ENCODE measurements around the gene OR52D1. TPM values are rescaled to one million over a fixed set of nuclear protein-coding genes. Genes with fewer than 3 reads are reported as not detected.

Gene OR52D1
- polyA plus RNA-seq, 1 experiment, result not detected

GRCh38 chr11:5460983-5461621, 27.4 kb upstream of the OR52D1 start:
- H3K27me3 ChIP-seq (ENCODE audit: control insufficient read depth, insufficient read depth, low read length), result no peaks in the 10 kb centered on the region
- POLR2A ChIA-PET, result no interaction called here
- no peaks in the 10 kb centered on the region for H3K9me3 ChIP-seq (ENCODE audit: control insufficient read depth, insufficient read depth, low read length)
- no peak overlapping the region for H3K27ac ChIP-seq (ENCODE audit: low read depth, low read length)
- no peak for TF ChIP-seq CTCF (IDR thresholded peaks at IDR 0.05; ENCODE audit: low read depth, low read length)
- no peak for DNase-seq (ENCODE audit: low read depth, low spot score)
- CTCF ChIA-PET, result no interaction called here
- no peak overlapping the region for H3K4me3 ChIP-seq (ENCODE audit: low read depth, low read length)

DNA sequence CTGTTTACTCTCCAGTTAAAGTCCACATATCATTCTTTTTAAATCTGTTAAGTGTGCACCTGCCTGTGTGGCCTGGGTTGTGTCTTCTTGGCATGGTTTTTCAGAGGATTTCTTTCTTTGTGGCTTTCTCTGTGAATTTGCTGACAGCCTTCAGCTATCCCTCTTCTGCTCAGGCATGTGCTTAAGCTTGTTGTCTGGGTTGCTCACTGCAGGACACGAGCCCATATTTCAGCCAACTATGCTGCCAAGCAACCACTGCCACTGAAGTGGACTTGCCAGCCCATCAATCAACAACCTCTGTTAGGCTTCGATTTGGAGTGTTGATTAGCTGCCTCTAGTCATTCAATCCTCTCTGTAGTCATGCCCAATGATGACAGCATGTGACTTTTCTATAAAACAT, 21.0 kb upstream of the OR52D1 start:
- no peak for DNase-seq (ENCODE audit: low read depth, low spot score)
- ChIA-PET CTCF (interaction anchor here (1.0 to 1.9 kb wide), 2 partner anchors 9 to 423 kb away, joined by 3 to 11 read pairs; no protein-coding TSS in a partner anchor), POLR2A (no interaction called here)
- no peak overlapping the region for H3K27ac ChIP-seq (ENCODE audit: low read depth, low read length)
- no peaks in the 10 kb centered on the region for H3K27me3 ChIP-seq (ENCODE audit: control insufficient read depth, insufficient read depth, low read length)
- H3K4me3 ChIP-seq (ENCODE audit: low read depth, low read length), result no peak overlapping the region
- H3K9me3 ChIP-seq (ENCODE audit: control insufficient read depth, insufficient read depth, low read length), result no peaks in the 10 kb centered on the region
- TF ChIP-seq CTCF (IDR thresholded peaks at IDR 0.05; ENCODE audit: low read depth, low read length), result no peak

DNA sequence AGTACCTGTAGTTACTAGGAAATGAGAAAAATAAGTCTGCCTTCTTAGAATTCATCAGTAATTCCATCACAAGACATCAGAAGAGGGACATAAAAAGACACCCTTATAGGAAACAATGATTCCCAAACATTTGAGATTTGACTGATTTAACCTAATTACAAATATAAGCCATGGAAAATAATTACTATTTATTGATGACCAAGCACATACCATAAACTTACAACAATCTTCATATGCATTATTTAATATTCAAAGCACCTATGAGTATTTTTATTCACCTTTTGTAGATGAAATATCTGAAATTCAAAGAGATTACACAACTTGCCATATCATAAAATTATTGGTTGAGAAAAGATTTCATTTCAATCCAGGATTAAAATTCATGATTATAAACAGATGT, 14.6 kb upstream of the OR52D1 start:
- H3K9me3 ChIP-seq (ENCODE audit: control insufficient read depth, insufficient read depth, low read length), result no peaks in the 10 kb centered on the region
- POLR2A ChIA-PET, result no interaction called here
- H3K27ac ChIP-seq (ENCODE audit: low read depth, low read length), result no peak overlapping the region
- TF ChIP-seq CTCF (IDR thresholded peaks at IDR 0.05; ENCODE audit: low read depth, low read length), result no peak
- no peak for DNase-seq (ENCODE audit: low read depth, low spot score)
- H3K4me3 ChIP-seq (ENCODE audit: low read depth, low read length), result no peak overlapping the region
- CTCF ChIA-PET, result no interaction called here
- H3K27me3 ChIP-seq (ENCODE audit: control insufficient read depth, insufficient read depth, low read length), result no peaks in the 10 kb centered on the region

GRCh38 chr11:5476186-5476819, 12.2 kb upstream of the OR52D1 start:
- Histone ChIP-seq H3K9me3 (ENCODE audit: control insufficient read depth, insufficient read depth, low read length) (no peaks in the 10 kb centered on the region), H3K27me3 (ENCODE audit: control insufficient read depth, insufficient read depth, low read length) (no peaks in the 10 kb centered on the region), H3K27ac (ENCODE audit: low read depth, low read length) (no peak overlapping the region), H3K4me3 (ENCODE audit: low read depth, low read length) (no peak overlapping the region)
- TF ChIP-seq CTCF (IDR thresholded peaks at IDR 0.05; ENCODE audit: low read depth, low read length), result peak; percentile 90
- ChIA-PET CTCF (interaction anchor here (0.6 to 2.8 kb wide), 37 partner anchors 9 to 839 kb away, joined by 3 to 35 read pairs (median 4); partner anchors contain the start of genes OR52N2 and TRIM22), POLR2A (no interaction called here)
- DNase-seq (ENCODE audit: low read depth, low spot score), result peak; percentile 7

DNA sequence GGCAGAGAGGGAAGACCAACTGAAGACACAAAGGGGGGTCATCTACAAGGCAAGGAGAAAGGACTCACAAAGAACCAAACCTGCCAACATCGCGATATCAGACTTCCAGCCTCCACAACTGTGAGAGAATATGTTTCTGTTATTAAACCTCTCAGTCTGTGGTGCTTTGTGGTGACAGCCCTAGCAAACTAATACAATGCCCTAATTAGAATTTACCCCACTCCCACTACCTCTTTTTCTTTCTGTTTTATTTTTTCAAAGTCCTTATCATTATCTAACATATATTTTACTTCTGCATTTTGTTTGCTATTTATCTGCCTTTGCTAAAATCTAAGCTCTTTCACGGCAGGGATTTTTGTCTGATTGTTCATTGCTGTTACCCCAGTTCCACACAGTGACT, 2.5 kb upstream of the OR52D1 start:
- POLR2A ChIA-PET, result no interaction called here

More for the DNA sequence above, 2.5 kb upstream of the OR52D1 start:
- Histone ChIP-seq H3K9me3 (ENCODE audit: control insufficient read depth, insufficient read depth, low read length) (no peaks in the 10 kb centered on the region), H3K27me3 (ENCODE audit: control insufficient read depth, insufficient read depth, low read length) (no peaks in the 10 kb centered on the region), H3K27ac (ENCODE audit: low read depth, low read length) (no peak overlapping the region), H3K4me3 (ENCODE audit: low read depth, low read length) (no peak overlapping the region)
- TF ChIP-seq CTCF (IDR thresholded peaks at IDR 0.05; ENCODE audit: low read depth, low read length), result no peak
- CTCF ChIA-PET, result no interaction called here
- DNase-seq (ENCODE audit: low read depth, low spot score), result no peak
